Hematopoietic multipotent progenitor cell treated with erythropoietin and hydrocortisone succinate and interleukin-3 and kit ligand, for 15 days (in vitro differentiated cells): ENCODE data around the gene NDUFS3.
"Not testable (repeated sequence)": the region's sequence is repeated elsewhere in the genome, so short reads cannot be mapped to it uniquely, and the experiment has no call there.

Experiments
- DNase-seq: peaks from one replicate; pipeline ENCODE4 v3.0.0-alpha.2; 2015; ENCODE audit warnings: low spot score

Gene NDUFS3

GRCh38 chr11:47578524-47579494 is at the start of gene NDUFS3, which contains the start of gene KBTBD4:
NDUFS3 (plus strand) TSS chr11:47579074; CDS start chr11:47579092, 18 bp downstream.
KBTBD4 (minus strand) TSS chr11:47578970; CDS start chr11:47578951, 19 bp downstream.
- DNase-seq: peak; percentile 91

DNA sequence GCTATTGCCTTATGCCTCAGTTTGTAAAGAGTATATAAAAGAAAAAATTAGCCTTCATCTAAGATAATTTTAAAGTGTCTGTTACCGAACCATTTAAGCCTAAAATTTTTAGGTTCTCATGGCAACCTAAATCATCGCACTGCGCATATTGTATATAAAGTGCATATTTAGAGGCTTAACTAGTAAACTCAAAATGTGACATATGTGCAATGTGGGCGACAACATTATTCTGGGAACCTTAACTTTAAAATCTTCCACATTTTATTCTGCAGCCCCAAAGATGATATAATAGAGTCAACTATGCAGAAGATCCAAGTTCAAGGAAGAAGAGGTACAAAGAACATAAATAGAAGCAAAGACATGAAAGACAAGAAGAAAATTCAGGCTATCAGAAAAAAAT is 48.9 kb upstream of the NDUFS3 start:
- no peak for DNase-seq

DNA sequence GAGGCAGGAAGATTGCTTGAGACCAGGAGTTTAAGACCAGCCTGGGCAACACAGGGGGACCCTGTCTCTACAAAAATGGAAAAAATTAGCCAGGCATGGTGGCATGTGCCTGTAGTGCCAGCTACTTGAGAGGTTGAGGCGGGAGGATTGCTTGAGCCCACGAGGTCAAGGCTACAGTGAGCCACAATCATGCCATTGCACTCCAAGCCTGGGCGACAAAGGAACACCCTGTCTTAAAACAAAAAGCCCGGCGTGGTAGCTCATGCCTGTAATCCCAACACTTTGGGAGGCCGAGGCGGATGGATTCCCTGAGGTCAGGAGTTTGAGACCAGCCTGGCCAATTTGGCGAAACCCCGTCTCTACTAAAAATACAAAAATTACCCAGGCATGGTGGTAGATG is 48.2 kb upstream of the NDUFS3 start:
- DNase-seq: not testable (repeated sequence)

- no peak for DNase-seq
Measured at GRCh38 chr11:47531666-47532065, 47.2 kb upstream of the NDUFS3 start.

- DNase-seq: no peak
Measured at GRCh38 chr11:47532597-47533213, 46.2 kb upstream of the NDUFS3 start.

GRCh38 chr11:47533690-47534151 is 45.2 kb upstream of the NDUFS3 start:
- DNase-seq: no peak

- peak; percentile 47 for DNase-seq
Measured at GRCh38 chr11:47534704-47535251, 44.1 kb upstream of the NDUFS3 start.

- DNase-seq: no peak
Measured at GRCh38 chr11:47536915-47537314, 42.0 kb upstream of the NDUFS3 start.

GRCh38 chr11:47538741-47539565 is 39.9 kb upstream of the NDUFS3 start:
- DNase-seq: no peak

DNA sequence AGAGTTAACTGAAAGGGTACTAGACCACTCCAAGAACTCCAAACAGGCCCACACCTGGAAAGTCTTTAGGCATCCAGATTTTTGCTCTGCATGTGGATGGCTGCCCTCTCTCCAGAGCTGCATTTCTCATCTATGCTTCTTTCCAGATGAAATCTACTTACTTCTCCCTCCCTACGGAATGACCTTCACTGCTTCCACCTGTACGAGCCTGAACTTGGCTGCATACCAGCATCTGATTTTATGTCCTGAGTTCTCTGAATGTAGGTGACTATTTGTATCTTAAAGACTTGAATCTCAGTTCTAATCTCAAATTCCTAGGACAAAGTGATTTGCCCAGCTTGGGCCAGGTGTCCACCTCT is 39.2 kb upstream of the NDUFS3 start:
- DNase-seq: no peak

GRCh38 chr11:47541070-47541469 is 37.8 kb upstream of the NDUFS3 start:
- DNase-seq: no peak

GRCh38 chr11:47545298-47545697 is 33.6 kb upstream of the NDUFS3 start:
- DNase-seq: no peak

DNA sequence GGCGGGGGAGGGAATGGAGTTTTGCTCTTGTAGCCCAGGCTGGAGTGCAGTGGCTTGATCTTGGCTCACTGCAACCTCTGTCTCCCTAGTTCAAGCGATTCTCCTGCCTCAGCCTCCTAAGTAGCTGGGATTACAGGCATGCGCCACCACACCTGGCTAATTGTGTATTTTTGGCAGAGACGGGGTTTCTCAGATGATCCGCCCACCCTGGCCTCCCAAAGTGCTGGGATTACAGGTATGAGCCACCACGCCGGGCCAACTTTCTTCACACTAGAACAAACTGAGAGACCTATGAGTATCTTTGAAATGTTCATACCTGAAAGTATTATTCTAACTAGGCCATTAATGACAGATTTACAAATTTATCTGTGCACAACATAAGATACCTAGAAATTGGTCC is 32.6 kb upstream of the NDUFS3 start:
- not testable (repeated sequence) for DNase-seq

GRCh38 chr11:47550288-47551047 is 28.4 kb upstream of the NDUFS3 start:
- no peak for DNase-seq

GRCh38 chr11:47551086-47551485 is 27.8 kb upstream of the NDUFS3 start:
- peak; percentile 30 for DNase-seq

- DNase-seq: no peak
Measured at GRCh38 chr11:47552056-47552565, 26.8 kb upstream of the NDUFS3 start.

- peak; percentile 93 for DNase-seq
Measured at GRCh38 chr11:47552566-47553405, 26.1 kb upstream of the NDUFS3 start, which contains the start of gene CELF1. CELF1 (minus strand) TSS chr11:47553132; CDS start chr11:47499523, 53,609 bp downstream.

- DNase-seq: no peak
Measured at GRCh38 chr11:47553406-47553743, 25.5 kb upstream of the NDUFS3 start.

GRCh38 chr11:47557004-47557403 is 21.9 kb upstream of the NDUFS3 start:
- not testable (repeated sequence) for DNase-seq

GRCh38 chr11:47558695-47559094 is 20.2 kb upstream of the NDUFS3 start:
- no peak for DNase-seq
